GM19468 (cell line): ENCODE data around the gene MDGA2.

ENCODE experiments used
- ATAC-seq: cut with Tn5 transposase; IDR thresholded peaks from one replicate; pipeline ENCODE4 v1.9.1; 2021; ENCODE audit warnings: mild to moderate bottlenecking, moderate library complexity, moderate number of reproducible peaks; ENCODE audit not compliant: unreplicated experiment; ENCODE audit errors: extremely low read depth

Gene MDGA2

GRCh38 chr14:47675466-47676314, at the start of gene MDGA2:
Gene MDGA2 (minus strand): TSS chr14:47675605.
- peak; percentile 33 for ATAC-seq

GRCh38 chr14:47722929-47723693, 47.7 kb upstream of the MDGA2 start:
- ATAC-seq: no peak

GRCh38 chr14:47720281-47720680, 44.9 kb upstream of the MDGA2 start:
- no peak for ATAC-seq

GRCh38 chr14:47715330-47715729, 39.9 kb upstream of the MDGA2 start:
- no peak for ATAC-seq

GRCh38 chr14:47710581-47710980, 35.2 kb upstream of the MDGA2 start:
- ATAC-seq: no peak

GRCh38 chr14:47705683-47706082, 30.3 kb upstream of the MDGA2 start:
- no peak for ATAC-seq

- no peak for ATAC-seq
Measured at GRCh38 chr14:47691829-47692228, 16.4 kb upstream of the MDGA2 start.

- no peak for ATAC-seq
Measured at GRCh38 chr14:47678993-47679392, 3.6 kb upstream of the MDGA2 start.

GRCh38 chr14:47678157-47678556, 2.8 kb upstream of the MDGA2 start:
- no peak for ATAC-seq

GRCh38 chr14:47676315-47676617, 861 bp upstream of the MDGA2 start:
- ATAC-seq: no peak

GRCh38 chr14:47674543-47675465, 601 bp downstream of the MDGA2 start:
- no peak for ATAC-seq

GRCh38 chr14:47674148-47674542, 1.3 kb downstream of the MDGA2 start:
- ATAC-seq: no peak

- ATAC-seq: no peak
Measured at GRCh38 chr14:47665337-47666134, 9.9 kb downstream of the MDGA2 start.

GRCh38 chr14:47662466-47662865, 12.9 kb downstream of the MDGA2 start:
- ATAC-seq: no peak

GRCh38 chr14:47660158-47660557, 15.2 kb downstream of the MDGA2 start:
- no peak for ATAC-seq

GRCh38 chr14:47658041-47658440, 17.4 kb downstream of the MDGA2 start:
- ATAC-seq: no peak

- no peak for ATAC-seq
Measured at GRCh38 chr14:47657143-47657542, 18.3 kb downstream of the MDGA2 start.

GRCh38 chr14:47651337-47651736, 24.1 kb downstream of the MDGA2 start:
- no peak for ATAC-seq

- ATAC-seq: no peak
Measured at GRCh38 chr14:47637753-47638152, 37.7 kb downstream of the MDGA2 start.
